ENCODE results near the gene ALCAM.

Gene ALCAM

DNA sequence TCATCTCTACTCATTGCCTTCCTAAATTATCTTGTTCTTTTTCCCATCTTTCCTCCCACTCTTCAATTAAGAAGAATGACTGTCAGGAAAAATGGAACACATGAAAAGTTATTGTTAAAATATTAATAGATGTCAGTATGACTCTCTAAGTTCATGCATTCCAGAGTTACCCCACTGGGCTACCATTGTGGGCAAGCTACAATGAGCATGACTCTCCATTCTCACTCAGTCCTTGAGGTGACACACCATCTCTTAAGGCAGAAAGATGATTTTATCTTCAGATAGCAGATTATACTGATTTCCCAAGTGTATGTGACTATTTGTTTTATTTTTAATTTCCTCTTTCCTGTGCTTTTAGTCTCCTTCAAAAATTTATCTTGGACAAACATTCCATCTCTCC, 144.3 kb downstream of the ALCAM start:
- no peak overlapping the region for H3K27ac Mint-ChIP-seq
- peaks cover 0 to 2% of the 10 kb centered on the region in 2 donors for H3K4me1 Mint-ChIP-seq (ENCODE audit: low read depth in 2 of 2)
- H3K36me3 Mint-ChIP-seq (ENCODE audit: insufficient read depth), result no peaks in the 10 kb centered on the region
- H3K4me3 Mint-ChIP-seq, result no peak overlapping the region
- no peaks in the 10 kb centered on the region for H3K9me3 Mint-ChIP-seq
- no peak for DNase-seq
- ATAC-seq (replicated peaks), result no peak
- H3K27me3 Mint-ChIP-seq, result no peaks in the 10 kb centered on the region

DNA sequence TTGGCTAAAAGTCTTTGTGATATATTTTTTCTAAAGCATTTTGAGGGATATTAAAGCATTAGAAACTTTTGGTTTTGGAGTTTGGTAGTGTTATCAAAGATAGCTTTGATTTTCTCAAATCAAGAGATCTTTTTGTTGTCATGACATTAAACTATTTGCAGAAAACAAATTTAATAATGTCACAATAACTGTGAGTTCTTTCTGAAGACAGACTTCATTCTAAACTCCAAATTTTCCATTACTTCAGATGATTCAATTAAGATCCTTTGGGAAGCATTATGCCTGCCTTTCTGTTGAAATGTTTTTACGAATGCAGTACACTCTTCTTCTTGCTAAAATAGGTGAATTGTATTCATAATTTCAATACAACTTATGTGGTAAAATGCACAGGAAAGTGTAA, 145.4 kb downstream of the ALCAM start:
- Mint-ChIP-seq H3K4me3 (no peak overlapping the region), H3K4me1 (ENCODE audit: low read depth in 2 of 2) (peaks cover 0 to 2% of the 10 kb centered on the region in 2 donors), H3K27me3 (no peaks in the 10 kb centered on the region), H3K9me3 (no peaks in the 10 kb centered on the region), H3K36me3 (ENCODE audit: insufficient read depth) (no peaks in the 10 kb centered on the region), H3K27ac (no peak overlapping the region)
- ATAC-seq (replicated peaks) (no peak), DNase-seq (no peak)

DNA sequence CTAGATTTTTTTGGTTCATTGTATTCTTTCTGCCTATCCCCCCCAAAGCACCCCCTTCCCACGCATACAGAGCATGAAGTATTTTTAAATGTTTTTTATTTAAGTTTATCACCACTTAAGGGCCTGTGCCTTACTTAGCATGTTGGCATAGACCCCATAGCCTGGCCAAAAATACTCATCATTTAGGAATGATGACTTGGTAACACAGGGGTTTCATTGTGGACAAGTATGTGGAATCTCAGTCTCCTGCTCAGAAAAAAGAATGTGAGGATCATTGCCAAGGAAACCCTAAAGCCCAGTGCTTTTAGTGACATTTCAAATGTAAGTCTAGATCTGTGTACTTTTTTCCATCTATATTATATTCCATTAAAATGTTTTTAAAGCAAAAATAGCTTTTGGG, 146.3 kb downstream of the ALCAM start:
- no peak overlapping the region for H3K27ac Mint-ChIP-seq
- H3K4me1 Mint-ChIP-seq (ENCODE audit: low read depth in 2 of 2), result no peaks in the 10 kb centered on the region
- no peaks in the 10 kb centered on the region for H3K9me3 Mint-ChIP-seq
- no peak overlapping the region for H3K4me3 Mint-ChIP-seq
- DNase-seq (no peak), ATAC-seq (replicated peaks) (no peak)
- no peaks in the 10 kb centered on the region for H3K36me3 Mint-ChIP-seq (ENCODE audit: insufficient read depth)
- no peaks in the 10 kb centered on the region for H3K27me3 Mint-ChIP-seq

DNA sequence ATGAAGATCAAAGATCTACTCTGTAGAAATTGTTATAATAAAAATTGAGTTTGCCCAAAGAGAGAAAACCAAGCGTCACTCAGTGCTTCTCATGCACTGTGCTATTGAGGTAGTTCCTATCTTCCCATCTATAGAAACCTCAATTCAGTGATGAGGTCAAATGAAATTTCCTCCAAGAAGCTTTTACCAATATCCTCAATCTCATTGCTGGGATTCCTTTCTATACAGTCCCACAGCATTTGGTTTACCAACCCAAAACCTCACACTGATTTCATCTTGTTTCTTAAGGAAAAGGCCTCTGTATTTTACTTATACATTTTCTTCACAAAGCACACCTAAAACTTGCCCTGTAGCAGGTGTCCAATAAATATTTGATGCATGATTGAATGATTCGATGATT, 147.2 kb downstream of the ALCAM start:
- no peak for ATAC-seq (replicated peaks)
- Mint-ChIP-seq H3K27me3 (no peaks in the 10 kb centered on the region), H3K4me3 (no peak overlapping the region), H3K4me1 (ENCODE audit: low read depth in 2 of 2) (no peaks in the 10 kb centered on the region), H3K36me3 (ENCODE audit: insufficient read depth) (no peaks in the 10 kb centered on the region), H3K9me3 (no peaks in the 10 kb centered on the region), H3K27ac (no peak overlapping the region)
- DNase-seq, result no peak

DNA sequence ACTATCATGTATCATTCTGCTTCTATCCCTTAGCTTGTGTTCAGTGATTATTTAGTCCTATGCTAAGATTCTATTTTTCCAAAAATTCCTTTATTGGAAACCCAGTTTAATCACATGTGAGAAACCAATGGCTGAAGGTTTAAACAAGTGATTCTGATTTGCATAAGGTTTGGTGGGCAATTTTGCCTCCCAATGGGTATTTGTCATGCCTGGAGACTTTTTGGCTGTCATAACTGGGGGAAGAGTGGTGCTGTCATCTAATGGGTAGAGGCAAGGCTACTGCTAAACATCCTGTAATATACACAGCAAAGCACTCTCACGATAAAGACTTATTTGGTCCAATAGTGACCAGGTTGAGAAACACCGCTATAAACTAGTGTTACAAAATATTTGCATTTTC, 148.7 kb downstream of the ALCAM start:
- H3K36me3 Mint-ChIP-seq (ENCODE audit: insufficient read depth), result no peaks in the 10 kb centered on the region
- DNase-seq (no peak), ATAC-seq (replicated peaks) (no peak)
- no peaks in the 10 kb centered on the region for H3K9me3 Mint-ChIP-seq
- no peaks in the 10 kb centered on the region for H3K27me3 Mint-ChIP-seq
- H3K4me3 Mint-ChIP-seq, result no peak overlapping the region
- no peaks in the 10 kb centered on the region for H3K4me1 Mint-ChIP-seq (ENCODE audit: low read depth in 2 of 2)
- H3K27ac Mint-ChIP-seq, result no peak overlapping the region

DNA sequence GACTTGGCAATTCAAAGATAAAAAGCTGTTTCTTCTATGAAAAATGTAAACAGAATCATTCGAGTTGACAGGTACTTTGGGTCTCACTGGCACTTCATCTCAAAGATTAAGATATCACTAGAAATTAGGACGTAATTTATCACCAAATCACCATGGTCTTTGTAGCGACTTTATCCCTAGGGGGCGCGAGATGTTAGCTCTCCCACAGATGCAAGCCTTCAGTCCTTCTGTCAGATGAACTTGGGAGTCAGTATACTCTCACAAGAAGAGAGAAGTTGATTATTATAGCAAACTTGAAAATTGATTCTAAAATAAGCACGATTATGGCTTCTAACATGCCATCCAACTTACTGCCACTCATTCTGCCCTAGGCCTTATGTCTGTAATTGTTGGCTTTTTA, 150.3 kb downstream of the ALCAM start:
- no peak for ATAC-seq (replicated peaks)
- no peak for DNase-seq
- Mint-ChIP-seq H3K4me3 (no peak overlapping the region), H3K27ac (no peak overlapping the region), H3K9me3 (no peaks in the 10 kb centered on the region), H3K4me1 (ENCODE audit: low read depth in 2 of 2) (no peaks in the 10 kb centered on the region), H3K27me3 (no peaks in the 10 kb centered on the region), H3K36me3 (ENCODE audit: insufficient read depth) (no peaks in the 10 kb centered on the region)

DNA sequence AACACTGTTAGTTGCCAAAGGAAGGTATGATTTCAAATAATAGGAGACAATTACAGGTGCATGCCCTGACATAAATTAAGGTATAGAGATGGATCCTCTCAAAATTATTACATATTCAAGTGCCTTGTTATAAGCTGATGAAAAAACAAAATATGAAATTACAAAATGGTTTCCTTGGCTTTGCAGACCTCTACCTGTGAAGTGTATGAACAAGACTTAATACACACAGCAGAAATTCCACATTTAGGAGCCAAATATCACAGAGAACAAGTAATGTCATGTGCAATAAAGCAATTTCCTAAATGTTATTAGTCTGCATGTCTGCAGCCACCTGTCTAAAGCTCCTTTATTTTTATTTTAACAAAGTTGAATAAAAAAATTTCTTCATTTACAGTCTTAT, 151.5 kb downstream of the ALCAM start:
- ATAC-seq (replicated peaks) (no peak), DNase-seq (no peak)

DNA sequence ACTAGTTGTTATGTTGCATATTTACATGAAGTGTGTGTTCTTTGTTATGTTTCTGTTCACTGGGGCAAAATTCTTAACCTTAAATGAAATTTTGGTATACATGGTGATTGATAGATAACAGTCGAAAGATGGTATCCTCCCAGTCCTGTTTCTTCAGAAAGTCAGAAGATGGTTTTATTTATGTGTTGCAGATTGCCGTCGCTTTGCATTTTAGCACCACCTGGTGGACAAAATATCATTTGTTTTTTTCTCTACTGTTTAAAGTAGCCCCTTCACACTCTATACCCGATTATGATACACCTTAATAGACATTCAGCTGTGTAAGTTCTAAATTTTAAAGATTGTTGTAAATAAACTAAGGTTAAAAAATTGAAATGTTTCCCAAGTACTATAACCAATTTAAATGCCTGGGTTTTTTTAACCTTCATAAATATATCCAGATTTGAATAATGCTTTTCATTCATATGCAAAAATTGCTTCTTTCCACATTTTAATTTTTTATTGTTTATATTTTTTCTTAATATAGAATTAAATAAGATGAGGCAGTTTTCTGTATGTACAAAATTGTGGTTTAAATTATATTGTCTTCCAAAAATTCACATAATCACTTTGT, 152.2 kb downstream of the ALCAM start:
- H3K27me3 Mint-ChIP-seq, result no peaks in the 10 kb centered on the region
- H3K9me3 Mint-ChIP-seq, result no peaks in the 10 kb centered on the region
- H3K4me1 Mint-ChIP-seq (ENCODE audit: low read depth in 2 of 2), result no peaks in the 10 kb centered on the region
- H3K4me3 Mint-ChIP-seq, result no peak overlapping the region
- DNase-seq (peak; percentile 10 to 23 (median 13)), ATAC-seq (replicated peaks) (peak; percentile 86)
- no peaks in the 10 kb centered on the region for H3K36me3 Mint-ChIP-seq (ENCODE audit: insufficient read depth)
- H3K27ac Mint-ChIP-seq, result no peak overlapping the region

More for the DNA sequence above, 151.5 kb downstream of the ALCAM start:
- Mint-ChIP-seq H3K4me1 (ENCODE audit: low read depth in 2 of 2) (no peaks in the 10 kb centered on the region), H3K27me3 (no peaks in the 10 kb centered on the region), H3K9me3 (no peaks in the 10 kb centered on the region), H3K27ac (no peak overlapping the region), H3K4me3 (no peak overlapping the region), H3K36me3 (ENCODE audit: insufficient read depth) (no peaks in the 10 kb centered on the region)

DNA sequence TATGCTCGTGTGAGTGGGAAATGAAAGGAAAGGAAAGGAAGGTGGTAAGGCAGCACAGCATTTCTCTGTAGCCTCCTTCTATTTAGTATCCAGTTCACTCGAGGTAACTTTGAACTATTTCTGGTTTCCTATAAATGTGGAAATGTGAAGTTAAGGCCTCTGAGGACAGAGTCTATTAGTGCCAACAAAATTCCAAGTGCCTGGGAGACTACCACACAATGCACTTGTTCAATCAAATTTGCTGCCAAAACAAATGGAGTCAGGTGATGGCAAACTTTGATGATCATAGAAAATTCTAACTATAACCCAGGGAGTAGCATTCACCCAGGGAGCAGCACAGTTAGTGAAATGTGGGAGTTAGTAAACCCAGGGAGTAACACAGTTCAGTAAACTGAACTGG, 155.1 kb downstream of the ALCAM start:
- Mint-ChIP-seq H3K27ac (no peak overlapping the region), H3K36me3 (ENCODE audit: insufficient read depth) (peaks cover 5% of the 10 kb centered on the region), H3K9me3 (no peaks in the 10 kb centered on the region)

DNA sequence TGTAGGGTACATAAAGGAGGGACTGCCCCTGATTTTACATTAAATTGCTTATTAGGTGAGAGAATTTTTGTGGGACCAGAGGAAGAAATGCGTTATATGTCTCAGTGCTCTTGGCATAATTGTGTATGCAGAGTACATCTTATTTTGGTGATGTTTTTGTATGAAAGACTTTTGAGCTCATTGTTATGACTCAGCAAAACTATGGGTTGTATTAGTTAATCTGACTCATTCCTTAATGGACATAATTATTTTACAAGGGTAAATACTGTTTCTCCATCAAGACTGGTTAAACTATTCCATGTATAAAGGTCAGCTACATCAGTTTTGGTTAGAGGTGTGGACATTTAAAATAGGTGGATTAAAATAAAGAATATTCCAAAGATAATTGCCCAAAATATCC, 156.8 kb downstream of the ALCAM start:
- Mint-ChIP-seq H3K36me3 (ENCODE audit: insufficient read depth) (peaks cover 5% of the 10 kb centered on the region), H3K27ac (no peak overlapping the region), H3K9me3 (no peaks in the 10 kb centered on the region), H3K4me3 (no peak overlapping the region), H3K27me3 (no peaks in the 10 kb centered on the region), H3K4me1 (ENCODE audit: low read depth in 2 of 2) (peaks cover 0 to 12% of the 10 kb centered on the region in 2 donors)
- DNase-seq, result no peak
- no peak for ATAC-seq (replicated peaks)

More for the DNA sequence above, 155.1 kb downstream of the ALCAM start:
- Mint-ChIP-seq H3K27me3 (no peaks in the 10 kb centered on the region), H3K4me1 (ENCODE audit: low read depth in 2 of 2) (peaks cover 0 to 3% of the 10 kb centered on the region in 2 donors), H3K4me3 (no peak overlapping the region)
- DNase-seq (no peak), ATAC-seq (replicated peaks) (no peak)

DNA sequence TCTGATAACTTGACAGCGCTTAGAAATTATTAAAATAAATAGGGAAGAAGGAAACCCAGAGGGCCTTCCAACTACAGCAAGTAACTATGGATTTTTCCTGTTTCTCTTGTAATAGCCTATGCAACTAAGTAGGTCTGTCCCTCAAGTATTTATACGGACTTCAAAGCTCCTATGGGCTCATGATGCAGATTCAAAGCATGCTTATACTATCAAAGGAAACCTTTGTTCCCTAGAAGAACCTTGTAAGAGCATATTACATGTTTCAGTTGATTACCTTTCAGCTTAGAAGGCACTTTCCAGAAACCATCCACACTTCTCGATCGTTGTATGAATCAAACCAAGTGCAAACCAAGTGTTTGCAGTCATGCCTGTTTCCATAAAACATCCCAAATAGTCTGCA, 158.8 kb downstream of the ALCAM start:
- DNase-seq (no peak), ATAC-seq (replicated peaks) (no peak)
- Mint-ChIP-seq H3K9me3 (no peaks in the 10 kb centered on the region), H3K27me3 (no peaks in the 10 kb centered on the region), H3K4me1 (ENCODE audit: low read depth in 2 of 2) (peaks cover 0 to 12% of the 10 kb centered on the region in 2 donors), H3K27ac (no peak overlapping the region), H3K4me3 (no peak overlapping the region), H3K36me3 (ENCODE audit: insufficient read depth) (peaks cover 5% of the 10 kb centered on the region)

DNA sequence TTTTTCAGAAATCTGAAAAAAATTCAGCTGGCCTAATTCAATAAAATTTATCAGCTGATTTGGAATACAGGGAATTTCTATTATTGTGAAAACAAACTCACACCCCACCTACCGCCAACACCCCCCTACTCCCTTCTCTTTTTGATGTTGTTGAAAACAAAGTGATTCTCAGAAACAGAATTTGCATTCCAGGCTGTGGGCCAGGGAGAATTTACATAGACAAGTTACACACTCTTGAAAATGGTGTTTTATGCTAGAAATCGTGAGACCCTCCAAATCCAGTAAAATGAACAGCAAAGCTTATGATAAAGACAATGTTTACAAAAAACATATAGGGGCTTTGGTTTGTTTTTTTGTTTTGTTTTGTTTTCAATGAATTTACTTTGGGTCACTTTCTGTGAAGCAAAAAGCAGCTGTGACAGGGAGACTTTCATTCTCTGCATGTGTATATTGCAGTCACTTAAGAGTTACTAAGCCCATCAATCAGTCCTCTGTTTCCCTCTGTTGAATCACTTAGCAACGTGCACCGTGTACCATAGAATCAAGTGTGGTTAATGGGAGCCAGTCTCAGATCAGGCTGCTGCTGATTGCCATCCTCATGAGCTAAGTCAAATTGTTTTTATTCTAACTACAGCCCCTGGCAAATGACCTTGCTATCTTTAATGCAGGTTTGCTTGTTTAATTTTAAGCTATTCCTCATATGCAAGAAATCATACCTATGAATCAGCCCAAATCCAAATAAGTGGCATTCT, 159.8 kb downstream of the ALCAM start:
- Mint-ChIP-seq H3K9me3 (no peaks in the 10 kb centered on the region), H3K4me1 (ENCODE audit: low read depth in 2 of 2) (peaks cover 0 to 12% of the 10 kb centered on the region in 2 donors), H3K27me3 (no peaks in the 10 kb centered on the region), H3K36me3 (ENCODE audit: insufficient read depth) (peaks cover 5% of the 10 kb centered on the region), H3K4me3 (no peak overlapping the region), H3K27ac (no peak overlapping the region)
- no peak for ATAC-seq (replicated peaks)
- no peak for DNase-seq

DNA sequence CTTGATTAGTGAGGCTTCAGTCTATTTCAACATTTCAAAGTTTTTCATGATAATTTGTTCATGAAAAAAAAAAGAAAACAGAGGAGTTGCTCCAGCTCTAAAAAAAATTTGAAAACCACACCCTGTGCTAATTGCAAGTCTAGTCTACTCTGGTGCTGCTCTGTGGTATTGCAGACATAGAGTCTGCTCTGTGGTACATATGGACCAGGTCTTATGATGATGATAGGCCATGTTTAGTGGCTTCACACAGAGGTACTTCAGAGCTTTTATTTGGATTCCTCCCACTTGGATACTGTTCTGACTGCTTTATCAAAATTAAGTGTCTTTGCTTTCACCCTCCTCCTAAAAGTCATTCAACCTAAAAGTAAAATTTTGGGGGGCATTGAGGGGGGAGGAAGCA, 160.8 kb downstream of the ALCAM start:
- Mint-ChIP-seq H3K36me3 (ENCODE audit: insufficient read depth) (peaks cover 5% of the 10 kb centered on the region), H3K27me3 (no peaks in the 10 kb centered on the region), H3K4me1 (ENCODE audit: low read depth in 2 of 2) (peaks cover 0 to 12% of the 10 kb centered on the region in 2 donors), H3K27ac (no peak overlapping the region), H3K9me3 (no peaks in the 10 kb centered on the region), H3K4me3 (no peak overlapping the region)
- ATAC-seq (replicated peaks), result peak; percentile 50
- DNase-seq, result no peak

DNA sequence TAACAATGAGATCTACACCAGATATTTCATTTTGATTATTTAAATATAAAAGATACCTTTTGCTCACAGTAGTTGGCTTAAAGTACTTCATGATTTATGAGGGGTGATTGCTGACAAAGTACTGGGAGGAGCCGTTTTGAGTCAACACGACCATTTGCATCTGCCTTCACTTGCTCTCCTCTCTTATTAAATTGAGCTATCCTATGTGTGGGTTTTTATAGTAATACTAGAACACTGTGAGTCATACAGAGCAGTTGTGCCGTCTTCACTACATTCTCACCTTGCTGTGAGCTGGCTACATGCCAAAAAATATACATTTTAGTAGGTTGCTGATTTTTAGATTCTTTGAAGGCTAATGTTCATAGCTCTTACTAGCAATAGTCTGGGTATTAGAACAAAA, 161.2 kb downstream of the ALCAM start:
- Mint-ChIP-seq H3K4me3 (no peak overlapping the region), H3K36me3 (ENCODE audit: insufficient read depth) (peaks cover 5% of the 10 kb centered on the region), H3K27ac (no peak overlapping the region), H3K9me3 (no peaks in the 10 kb centered on the region), H3K4me1 (ENCODE audit: low read depth in 2 of 2) (peaks cover 0 to 12% of the 10 kb centered on the region in 2 donors), H3K27me3 (no peaks in the 10 kb centered on the region)
- DNase-seq (no peak), ATAC-seq (replicated peaks) (peak; percentile 66)
